ENCODE results near the gene THNSL1.

- no peak for TF ChIP-seq REST (IDR thresholded peaks at IDR 0.05; ENCODE audit: low read depth)
- TF ChIP-seq ZBTB7A (IDR thresholded peaks at IDR 0.05; ENCODE audit: low read depth) = no peak
- TF ChIP-seq USF1 (IDR thresholded peaks at IDR 0.05) = no peak
- no peak for TF ChIP-seq TCF12 (IDR thresholded peaks at IDR 0.05; ENCODE audit: low read depth)
Measured at GRCh38 chr10:24979685-24980084, 36.7 kb upstream of the THNSL1 start.
